CD4-positive, alpha-beta T cell (primary cell): Measurements from ENCODE around the gene TNFRSF18. TPM values are rescaled to one million over a fixed set of nuclear protein-coding genes. Genes with fewer than 3 reads are reported as not detected.
"Not testable (repeated sequence)": the region's sequence is repeated elsewhere in the genome, so short reads cannot be mapped to it uniquely, and the experiment has no call there.

Source experiments
- ATAC-seq: fragments of 200-7000 bp; cut with Tn5 transposase; one replicate; pipeline ENCODE4 v1.10.0; 2022; ENCODE audit warnings: mild to moderate bottlenecking; ENCODE audit not compliant: poor library complexity
- CTCF ChIA-PET: fragments of 350-600 bp; sonication (Branson Sonifier 250); formaldehyde crosslinking; loops from one replicate; lab custom pipeline; 2021; ENCODE audit warnings: antibody characterized with exemption, inconsistent platforms; lab: Charles Lee
- POLR2A ChIA-PET: fragments of 350-600 bp; sonication (Branson Sonifier 250); formaldehyde crosslinking; loops from one replicate; lab custom pipeline; 2021; ENCODE audit warnings: antibody characterized with exemption, inconsistent platforms; lab: Charles Lee
- DNase-seq, 14 experiments: peaks; one replicate each; pipeline ENCODE4 v3.0.0-alpha.2; 2013 to 2020; ENCODE audit warnings: mixed read lengths in 2 of 14
- H3K27ac ChIP-seq, 2 donors: one replicate each; pipeline versions ENCODE4 v1.5.1 to v1.7.0; 2013; ENCODE audit warnings: low read length in 2 of 2, low read depth in 1 of 2, mild to moderate bottlenecking in 1 of 2
- H3K27me3 ChIP-seq, 2 experiments: 1 replicate in 1 of 2; 2 replicates in 1 of 2; pipeline versions ENCODE4 v1.6.1 to v1.7.0; 2013; ENCODE audit warnings: low read length in 2 of 2, control low read depth in 1 of 2, mild to moderate bottlenecking in 1 of 2, moderate library complexity in 1 of 2; ENCODE audit not compliant: insufficient read depth in 2 of 2, control insufficient read depth in 1 of 2
- H3K36me3 ChIP-seq: one replicate; pipeline ENCODE4 v1.6.1; 2013; ENCODE audit warnings: low read length, control low read depth; ENCODE audit not compliant: insufficient read depth
- H3K4me1 ChIP-seq: one replicate; pipeline ENCODE4 v1.6.1; 2013; ENCODE audit warnings: low read length, control low read depth; ENCODE audit not compliant: insufficient read depth
- H3K4me3 ChIP-seq: one replicate; pipeline ENCODE4 v1.5.1; 2013; ENCODE audit warnings: mild to moderate bottlenecking, low read length, moderate library complexity
- H3K9me3 ChIP-seq, 2 experiments: 1 replicate in 1 of 2; 2 replicates in 1 of 2; pipeline versions ENCODE4 v1.6.1 to v1.7.0; 2013; ENCODE audit warnings: low read length in 2 of 2, mild to moderate bottlenecking in 2 of 2, control low read depth in 1 of 2, moderate library complexity in 1 of 2; ENCODE audit not compliant: control insufficient read depth in 1 of 2, insufficient read depth in 1 of 2
- H3K27ac Mint-ChIP-seq: one replicate; pipeline ENCODE4 v1.8.0; 2020; ENCODE audit warnings: mixed read lengths
- H3K27me3 Mint-ChIP-seq: one replicate; pipeline ENCODE4 v1.8.0; 2021; ENCODE audit warnings: mixed read lengths
- H3K36me3 Mint-ChIP-seq: one replicate; pipeline ENCODE4 v1.8.0; 2021; ENCODE audit warnings: low read depth, mixed read lengths
- H3K4me1 Mint-ChIP-seq: one replicate; pipeline ENCODE4 v1.8.0; 2021; ENCODE audit warnings: low read depth, mixed read lengths
- H3K4me3 Mint-ChIP-seq: one replicate; pipeline ENCODE4 v1.8.0; 2020; ENCODE audit warnings: mild to moderate bottlenecking, mixed read lengths
- H3K9me3 Mint-ChIP-seq: one replicate; pipeline ENCODE4 v1.8.0; 2020; ENCODE audit warnings: mixed read lengths
- CTCF ChIP-seq: fragments of 200-600 bp; IDR thresholded peaks from one replicate; pipeline ENCODE4 v1.8.0; 2022; ENCODE audit warnings: antibody characterized with exemption, mild to moderate bottlenecking
- intact Hi-C, 2 experiments: fragments of 100-400 bp; cut with DNase I in 1 of 2; cut with micrococcal nuclease in 1 of 2; formaldehyde crosslinking; loops; one replicate each; pipeline versions ENCODE4 v1.15.1 to v1.9.0; 2023 to 2025; cut with DNase I, micrococcal nuclease
- total RNA-seq, 174 experiments: library from RNA in 2 of 174; stranded (reverse) in 2 of 174; gene quantifications; one replicate each; pipeline ENCODE4 v1.2.3 and lab custom pipeline; 2021 to 2026

Gene TNFRSF18
- total RNA-seq, 2 experiments from 2014 or later: 14.8 to 17.8 TPM

GRCh38 chr1:1250786-1251284, 44.4 kb upstream of the TNFRSF18 start:
- Mint-ChIP-seq H3K36me3 (peaks cover 23% of the 10 kb centered on the region), H3K27me3 (no peaks in the 10 kb centered on the region), H3K4me1 (no peaks in the 10 kb centered on the region), H3K9me3 (no peaks in the 10 kb centered on the region), H3K4me3 (no peak overlapping the region), H3K27ac (no peak overlapping the region)
- DNase-seq: peak in 13 of 14 experiments; percentile 40 to 87 (median 66)
- ChIA-PET POLR2A (interaction anchor here (1.0 kb wide), 1 partner anchor 129 kb away, joined by 3 read pairs; no protein-coding TSS in a partner anchor), CTCF (interaction anchor here (1.0 to 2.9 kb wide), 2 partner anchors 129 to 187 kb away, joined by 3 to 9 read pairs; no protein-coding TSS in a partner anchor)
- no peak for ATAC-seq
- Histone ChIP-seq H3K4me3 (peak overlapping the region; percentile 22), H3K9me3 (peaks cover 0 to 4% of the 10 kb centered on the region in 2 experiments), H3K36me3 (peaks cover 27% of the 10 kb centered on the region), H3K4me1 (peaks cover 24% of the 10 kb centered on the region), H3K27ac (peak overlapping the region; percentile 59 to 70), H3K27me3 (peaks cover 4 to 11% of the 10 kb centered on the region in 2 experiments)
- intact Hi-C loops: loop anchor here (1.0 to 5.0 kb wide), 2 partner anchors 129 to 134 kb away; partner anchors contain the start of gene C1orf159 (in 1 of the 2)
- TF ChIP-seq CTCF: no peak

- H3K27me3 Mint-ChIP-seq, DNase-seq, H3K4me1 Mint-ChIP-seq, H3K27ac Mint-ChIP-seq, CTCF ChIA-PET, H3K27ac ChIP-seq, H3K4me3 Mint-ChIP-seq, H3K4me3 ChIP-seq, ATAC-seq, intact Hi-C loops, H3K9me3 Mint-ChIP-seq, H3K9me3 ChIP-seq, H3K36me3 ChIP-seq, POLR2A ChIA-PET: not testable (repeated sequence)
- H3K4me1 ChIP-seq: peaks cover 24% of the 10 kb centered on the region
- H3K36me3 Mint-ChIP-seq: peaks cover 14% of the 10 kb centered on the region
- H3K27me3 ChIP-seq: peaks cover 11 to 17% of the 10 kb centered on the region in 2 experiments
These were observed 41.9 kb upstream of the TNFRSF18 start for GRCh38 chr1:1248009-1248913.

GRCh38 chr1:1247341-1247913, 41.0 kb upstream of the TNFRSF18 start:
- TF ChIP-seq CTCF: no peak
- CTCF ChIA-PET: no interaction called here
- no peaks in the 10 kb centered on the region for H3K27me3 Mint-ChIP-seq
- no peak overlapping the region for H3K4me3 ChIP-seq
- peaks cover 11 to 17% of the 10 kb centered on the region in 2 experiments for H3K27me3 ChIP-seq
- intact Hi-C loops: no loop called here
- no peak overlapping the region for H3K27ac Mint-ChIP-seq
- no peaks in the 10 kb centered on the region for H3K36me3 ChIP-seq
- no peak for DNase-seq
- peaks cover 0 to 9% of the 10 kb centered on the region in 2 experiments for H3K9me3 ChIP-seq
- H3K36me3 Mint-ChIP-seq: peaks cover 5% of the 10 kb centered on the region
- H3K9me3 Mint-ChIP-seq: no peaks in the 10 kb centered on the region
- H3K4me1 Mint-ChIP-seq: no peaks in the 10 kb centered on the region
- H3K4me3 Mint-ChIP-seq: no peak overlapping the region
- POLR2A ChIA-PET: no interaction called here
- H3K27ac ChIP-seq: no peak overlapping the region
- peaks cover 24% of the 10 kb centered on the region for H3K4me1 ChIP-seq
- no peak for ATAC-seq
